NCI-H460 (cell line): ENCODE measurements around the gene CLCN6. TPM values are rescaled to one million over a fixed set of nuclear protein-coding genes. Genes with fewer than 3 reads are reported as not detected.

Experiments used
- DNase-seq: peaks from one replicate; pipeline ENCODE4 v3.0.0-alpha.2; 2016; ENCODE audit warnings: low read depth; ENCODE audit errors: extremely low read depth
- total RNA-seq: library from RNA; depleted of rRNA; stranded (reverse); fragments of >200 nt; shearing (Covaris generic); gene quantifications from 2 replicates; pipeline ENCODE4 v1.2.3, GENCODE V29; 2014

CLCN6 gene
- total RNA-seq, 1 experiment from 2014 or later, result 6.5 TPM

DNA sequence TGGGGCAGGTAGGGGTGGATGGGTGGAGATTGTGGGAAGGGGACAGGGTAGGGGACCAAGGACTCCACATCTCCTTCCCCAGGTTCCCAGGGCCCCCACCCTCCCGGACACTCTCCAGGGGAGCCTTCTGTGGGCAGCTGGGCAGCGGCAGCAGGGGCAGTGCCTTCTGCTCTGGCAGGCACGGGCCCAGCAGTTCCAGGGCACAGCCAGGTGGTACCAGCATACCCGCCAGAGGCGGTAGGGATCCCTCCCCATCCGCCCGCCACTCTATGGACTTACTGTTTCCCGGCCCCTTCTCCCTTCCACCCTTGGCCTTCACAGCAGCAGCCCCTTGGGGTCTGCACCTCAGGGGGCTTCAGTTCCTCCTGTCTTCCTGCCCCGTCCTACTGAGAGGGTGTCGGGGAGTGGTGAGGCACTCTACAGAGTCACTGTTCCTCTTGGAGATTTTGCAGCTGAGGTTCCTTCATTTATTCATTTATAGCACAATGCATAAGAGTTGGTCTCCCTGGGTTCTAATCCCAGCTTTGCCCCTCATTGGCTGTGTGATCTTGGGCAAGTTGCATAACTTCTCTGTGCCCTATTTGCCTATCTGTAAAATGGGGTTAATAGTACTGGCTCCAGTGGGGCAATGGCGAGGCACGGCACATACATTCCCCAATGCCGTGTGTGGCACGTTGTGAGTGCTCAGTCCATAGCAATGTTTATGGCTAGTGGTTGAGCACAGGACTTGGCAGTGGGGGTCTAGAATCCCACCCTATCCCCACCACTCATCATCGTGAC, 27.0 kb upstream of the CLCN6 start:
- no peak for DNase-seq

DNA sequence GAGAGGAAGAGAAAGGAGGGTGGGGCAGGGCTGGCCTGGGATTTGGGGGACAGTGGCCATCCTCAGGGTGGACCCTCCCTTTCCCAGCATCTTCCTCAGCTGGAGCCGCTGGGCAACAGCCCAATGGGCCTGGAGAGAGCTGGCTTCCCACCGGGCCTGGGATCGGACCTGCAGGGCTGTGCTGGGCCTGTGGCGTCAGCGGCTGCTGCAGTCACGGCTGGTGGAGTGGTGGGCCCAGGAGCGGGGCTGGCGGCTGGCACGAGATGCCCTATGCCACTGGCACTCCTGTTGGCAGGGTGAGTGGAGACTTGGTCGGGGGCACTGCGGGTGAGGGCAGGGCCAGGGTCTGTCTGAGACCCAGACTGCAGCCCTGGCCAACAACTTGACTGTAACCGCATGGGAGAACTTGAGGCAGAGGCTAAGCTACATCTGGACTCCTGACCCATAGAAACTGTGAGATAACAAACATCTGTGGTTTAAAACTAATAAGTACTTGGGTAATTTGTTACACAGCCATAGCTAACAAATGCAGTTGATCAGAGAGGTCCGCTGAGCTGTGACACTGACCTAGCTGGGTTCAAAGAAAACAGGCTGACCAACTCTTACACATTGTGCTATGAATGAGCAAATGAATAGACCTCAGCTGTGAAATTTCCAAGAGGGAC, 26.1 kb upstream of the CLCN6 start:
- DNase-seq, result no peak

DNA sequence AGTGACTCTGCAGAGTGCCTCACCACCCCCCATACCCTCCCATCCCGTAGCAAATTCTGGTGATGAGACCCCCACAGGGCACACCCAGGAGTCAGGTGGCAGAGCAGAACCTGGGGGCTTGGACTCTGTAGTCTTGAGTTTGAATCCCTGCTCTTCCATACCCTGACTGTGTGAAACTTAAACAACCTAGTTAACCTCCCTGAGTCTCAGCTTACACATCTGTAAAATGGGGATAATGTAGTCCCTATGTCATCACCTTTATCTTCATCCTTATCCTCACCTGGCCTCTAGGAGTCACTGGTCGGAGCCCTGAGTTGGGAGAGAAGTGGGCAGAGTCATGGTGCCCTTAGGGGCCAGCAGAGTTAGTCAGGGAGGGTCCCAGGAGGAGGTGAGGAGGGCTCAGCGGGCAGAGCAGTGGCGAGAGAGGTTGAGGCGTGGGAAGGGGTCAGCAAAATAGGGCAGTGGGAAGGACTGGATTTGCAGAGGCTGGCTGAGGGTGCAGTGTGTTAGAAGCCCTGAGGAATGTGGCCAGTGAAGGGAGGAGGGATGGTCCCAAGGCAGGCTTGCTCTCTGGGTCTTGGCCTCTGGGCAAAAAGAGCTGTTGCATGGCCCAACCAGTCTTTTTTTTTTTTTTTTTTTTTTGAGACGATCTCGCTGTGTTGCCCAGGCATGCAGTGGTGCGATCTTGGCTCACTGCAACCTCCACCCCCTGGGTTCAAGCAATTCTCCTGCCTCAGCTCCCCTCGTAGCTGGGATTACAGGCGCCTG, 25.4 kb upstream of the CLCN6 start:
- DNase-seq, result no peak

DNA sequence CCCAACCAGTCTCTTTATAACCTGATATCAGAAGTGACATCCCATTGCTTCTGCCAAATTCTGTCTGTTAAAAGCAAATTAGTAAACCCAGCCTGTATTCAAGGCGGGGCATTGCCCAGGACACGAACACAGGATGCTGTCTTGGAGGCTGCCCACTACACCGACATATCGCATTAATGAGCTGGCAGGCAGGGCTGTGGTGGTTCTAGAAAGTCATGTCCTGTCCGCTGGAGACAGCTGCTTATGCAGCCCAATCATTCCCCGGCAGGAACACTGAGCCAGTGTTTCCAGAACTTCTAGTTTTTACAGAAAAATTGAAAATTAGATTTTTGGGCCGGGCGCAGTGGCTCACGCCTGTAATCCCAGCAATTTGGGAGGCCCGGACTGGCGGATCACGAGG, 24.7 kb upstream of the CLCN6 start:
- no peak for DNase-seq

DNA sequence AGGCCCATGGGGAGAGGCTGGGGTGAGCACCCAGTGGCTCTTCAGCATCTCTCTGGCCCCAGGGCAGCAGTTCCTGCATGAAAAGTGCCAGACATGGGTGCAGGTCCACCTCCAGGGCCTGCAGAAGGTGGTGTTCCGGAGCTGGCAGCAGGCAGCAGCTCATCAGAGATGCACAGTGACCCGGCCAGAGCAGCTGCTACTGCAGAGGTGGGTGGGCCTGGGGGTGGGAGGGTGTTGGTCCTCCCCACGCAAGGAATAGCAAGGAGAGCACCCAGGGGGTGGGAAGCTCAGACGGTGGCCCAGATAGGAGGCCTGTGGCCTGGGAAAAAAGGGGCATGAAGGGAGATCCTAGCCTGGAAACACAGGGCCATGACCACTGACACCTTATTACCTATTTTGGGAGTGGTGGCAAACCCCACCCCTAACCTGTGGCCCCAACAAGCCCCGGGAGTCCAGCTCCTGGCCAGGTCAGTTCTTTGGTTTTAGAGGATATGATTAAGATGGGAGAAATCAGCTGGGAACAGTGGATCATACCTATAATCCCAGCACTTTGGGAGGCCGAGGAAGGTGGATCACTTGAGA, 23.8 kb upstream of the CLCN6 start:
- DNase-seq, result no peak

DNA sequence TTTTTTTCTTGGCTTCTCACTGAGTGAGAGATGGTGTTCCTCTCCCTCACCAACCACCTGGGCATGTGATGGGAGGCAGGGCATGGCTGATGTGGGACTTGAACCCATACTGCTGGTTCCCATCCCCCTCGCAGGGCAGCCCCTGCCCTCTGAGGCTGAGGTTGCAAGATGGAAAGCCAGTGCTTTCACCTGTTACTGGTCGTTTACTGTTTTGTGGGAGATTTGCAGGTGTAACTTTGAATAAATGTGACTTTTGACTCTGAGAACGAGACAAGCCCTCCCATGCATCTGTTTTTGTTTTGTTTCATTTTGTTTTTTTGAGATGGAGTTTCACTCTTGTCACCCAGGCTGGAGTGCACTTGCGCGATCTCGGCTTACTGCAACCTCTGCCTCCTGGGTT, 22.4 kb upstream of the CLCN6 start:
- DNase-seq, result no peak

DNA sequence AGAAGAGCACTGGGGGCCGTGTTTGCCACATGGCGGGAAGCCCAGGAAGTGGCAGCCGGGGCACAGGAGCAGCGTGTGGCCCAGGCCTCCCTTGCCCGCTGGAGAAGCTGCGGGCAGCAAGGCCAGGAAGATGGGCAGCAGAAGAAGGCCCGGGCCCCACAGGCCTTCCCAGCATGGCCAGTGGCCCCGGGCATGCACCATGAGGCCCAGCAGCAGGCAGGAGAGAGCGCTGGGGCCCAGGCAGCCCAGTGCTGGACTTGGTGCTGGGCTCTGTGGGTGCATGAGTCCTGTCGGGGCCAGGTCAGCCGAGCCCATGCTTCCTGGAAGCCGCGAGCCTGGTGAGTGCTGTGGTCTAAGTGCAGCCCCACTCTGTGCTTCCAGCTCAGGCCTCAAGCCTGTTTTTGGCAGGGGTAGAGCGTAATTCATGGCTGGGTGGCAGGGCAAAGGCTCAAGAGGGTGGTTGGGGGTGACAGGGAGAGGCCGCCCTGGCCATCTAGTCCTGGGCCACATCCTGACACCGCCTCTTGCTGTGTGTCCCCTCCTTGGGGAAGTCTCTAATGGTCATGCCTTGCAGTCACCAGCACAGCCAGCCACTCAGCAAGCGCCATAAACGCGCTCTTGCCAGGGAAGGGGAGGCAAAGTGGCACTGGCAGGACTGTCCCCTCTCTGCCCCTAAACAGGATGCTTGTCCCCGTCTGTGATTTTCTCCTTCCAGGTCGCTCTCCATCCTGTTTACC, 21.6 kb upstream of the CLCN6 start:
- DNase-seq, result no peak

DNA sequence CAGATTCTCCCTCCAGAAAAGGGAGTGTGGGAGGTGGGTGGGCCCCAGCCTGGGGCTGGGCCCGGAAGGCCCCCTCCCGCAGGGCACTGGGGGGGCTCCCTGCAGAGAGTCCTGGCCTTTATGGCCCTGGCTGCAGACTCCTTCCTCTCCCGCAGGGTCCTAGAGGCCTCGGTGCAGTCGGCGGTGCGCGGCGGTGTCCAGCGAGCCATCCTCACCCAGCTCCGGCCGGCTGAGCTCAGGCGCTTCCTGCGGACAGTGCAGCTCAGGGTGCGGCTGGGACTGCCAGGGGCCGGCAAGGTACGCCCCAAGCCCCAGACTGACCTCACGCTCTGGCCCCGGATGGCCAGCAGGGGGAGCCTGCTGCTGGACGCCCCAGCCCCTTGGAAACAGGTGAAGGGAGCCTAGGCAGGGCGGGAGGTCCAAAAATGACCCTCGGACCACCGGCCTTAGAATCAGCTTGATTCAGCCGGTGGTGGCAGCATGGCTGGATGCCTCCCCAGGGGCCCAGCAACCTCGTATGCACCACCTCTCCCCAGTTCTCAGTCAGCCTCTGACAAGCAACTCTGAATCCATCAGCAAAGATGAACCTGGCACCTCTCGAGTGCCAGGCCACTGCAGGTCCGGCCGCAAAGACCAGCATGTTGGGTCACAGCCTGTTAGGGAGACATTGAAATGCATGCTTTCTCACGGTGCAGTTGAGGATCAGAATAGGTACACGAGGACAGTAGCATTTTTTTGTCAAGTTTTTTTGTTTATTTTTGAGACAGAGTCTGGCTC, 20.8 kb upstream of the CLCN6 start:
- peak; percentile 43 for DNase-seq

DNA sequence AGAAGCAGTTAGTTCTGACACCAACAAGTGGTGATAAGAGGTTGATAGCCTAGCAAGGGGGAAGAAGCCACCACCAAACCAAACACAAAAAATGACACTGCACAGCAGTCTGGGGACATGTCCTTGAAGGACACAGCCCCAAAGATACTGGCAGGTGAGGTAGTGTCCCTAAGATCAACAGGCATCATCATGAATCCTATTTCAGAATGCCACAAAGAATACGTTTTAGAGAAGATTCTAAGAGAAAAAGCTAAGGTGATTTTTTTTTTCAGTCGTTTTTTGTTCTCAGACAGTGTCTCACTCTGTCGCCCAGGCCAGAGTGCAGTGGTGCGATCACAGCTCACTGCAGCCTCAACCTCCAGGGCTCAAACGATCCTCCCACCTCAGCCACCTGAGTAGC, 19.8 kb upstream of the CLCN6 start:
- DNase-seq, result no peak

DNA sequence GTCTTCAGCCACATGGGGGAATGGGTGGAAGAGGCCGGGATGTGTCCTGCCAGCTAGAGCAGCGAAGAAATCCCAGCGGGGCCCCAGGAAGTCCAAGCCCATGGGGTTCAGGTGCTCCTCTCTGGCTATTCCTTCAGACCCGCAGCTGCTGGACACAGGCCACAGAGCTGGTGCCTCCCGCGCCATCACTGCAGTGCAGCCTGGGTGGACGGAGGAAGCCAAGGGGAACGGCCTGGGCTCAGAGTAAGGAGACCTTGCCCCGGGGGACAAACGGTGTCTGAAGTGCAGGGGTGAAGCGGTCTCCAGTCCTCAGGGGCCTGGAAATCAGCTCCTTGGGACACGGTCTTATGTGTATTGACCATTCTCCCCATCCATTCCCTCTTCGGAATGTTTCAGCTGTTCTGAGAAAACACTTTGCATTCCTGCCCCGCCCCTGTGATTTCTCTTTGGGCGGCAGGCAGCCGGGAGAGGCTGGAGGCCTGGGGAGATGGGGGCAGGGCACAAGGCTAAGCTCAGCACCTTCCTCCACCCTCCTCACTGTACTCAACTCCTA, 18.7 kb upstream of the CLCN6 start:
- DNase-seq, result no peak

DNA sequence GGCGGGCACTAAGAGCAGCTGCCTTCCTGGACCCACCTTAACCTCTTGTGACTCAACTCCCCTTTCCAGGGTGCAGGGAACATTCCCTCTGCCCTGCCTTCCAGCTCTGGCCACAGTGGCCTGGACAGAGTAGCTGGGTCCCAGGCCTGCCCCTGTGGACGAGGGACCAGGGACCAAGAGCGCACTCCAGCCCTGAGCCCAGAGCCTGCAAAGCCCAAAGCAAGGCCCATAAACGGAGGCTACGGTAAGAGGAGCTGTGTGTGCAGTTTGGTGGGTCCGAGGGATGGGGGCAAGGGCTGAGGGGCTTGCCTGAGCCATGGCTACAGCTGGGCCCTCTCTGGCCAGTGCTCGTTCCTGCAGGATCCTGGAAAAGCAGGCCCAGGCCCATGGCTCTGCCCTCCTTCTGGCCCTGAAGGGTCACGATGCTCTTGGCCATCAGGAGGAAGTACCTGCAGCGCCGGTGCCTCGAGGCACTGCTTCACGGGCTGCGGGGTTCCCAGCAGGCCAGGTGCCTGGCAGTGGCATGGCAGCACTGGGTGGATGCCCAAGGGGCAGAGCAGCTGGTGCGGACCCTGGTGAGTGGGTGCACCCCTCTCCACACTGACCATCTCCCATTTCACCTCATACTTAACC, 18.1 kb upstream of the CLCN6 start:
- no peak for DNase-seq

DNA sequence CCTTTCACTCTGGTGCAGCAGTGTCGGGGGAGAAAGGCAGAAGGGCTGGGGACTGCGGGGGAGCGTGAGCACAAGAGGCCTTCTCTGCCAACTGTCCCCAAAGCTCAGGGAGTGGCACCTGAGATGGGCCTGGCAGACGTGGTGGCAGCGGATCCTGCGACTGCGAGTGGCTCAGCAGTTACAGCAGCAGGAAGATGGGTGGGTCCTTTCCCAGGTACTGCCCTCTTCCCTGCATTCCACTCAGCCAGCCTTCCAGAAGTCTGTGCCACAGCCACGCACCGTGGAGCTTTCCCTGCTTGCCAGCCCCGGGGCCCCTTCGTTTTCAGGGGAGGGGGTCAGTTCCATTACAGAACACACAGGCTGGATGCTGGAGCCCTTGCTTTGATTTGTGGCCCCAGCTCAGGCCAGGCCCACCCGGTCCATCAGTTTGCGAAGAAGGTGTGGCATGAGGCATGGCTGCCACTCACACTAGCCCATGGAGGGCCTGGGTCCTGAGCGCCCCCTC, 17.4 kb upstream of the CLCN6 start:
- no peak for DNase-seq

DNA sequence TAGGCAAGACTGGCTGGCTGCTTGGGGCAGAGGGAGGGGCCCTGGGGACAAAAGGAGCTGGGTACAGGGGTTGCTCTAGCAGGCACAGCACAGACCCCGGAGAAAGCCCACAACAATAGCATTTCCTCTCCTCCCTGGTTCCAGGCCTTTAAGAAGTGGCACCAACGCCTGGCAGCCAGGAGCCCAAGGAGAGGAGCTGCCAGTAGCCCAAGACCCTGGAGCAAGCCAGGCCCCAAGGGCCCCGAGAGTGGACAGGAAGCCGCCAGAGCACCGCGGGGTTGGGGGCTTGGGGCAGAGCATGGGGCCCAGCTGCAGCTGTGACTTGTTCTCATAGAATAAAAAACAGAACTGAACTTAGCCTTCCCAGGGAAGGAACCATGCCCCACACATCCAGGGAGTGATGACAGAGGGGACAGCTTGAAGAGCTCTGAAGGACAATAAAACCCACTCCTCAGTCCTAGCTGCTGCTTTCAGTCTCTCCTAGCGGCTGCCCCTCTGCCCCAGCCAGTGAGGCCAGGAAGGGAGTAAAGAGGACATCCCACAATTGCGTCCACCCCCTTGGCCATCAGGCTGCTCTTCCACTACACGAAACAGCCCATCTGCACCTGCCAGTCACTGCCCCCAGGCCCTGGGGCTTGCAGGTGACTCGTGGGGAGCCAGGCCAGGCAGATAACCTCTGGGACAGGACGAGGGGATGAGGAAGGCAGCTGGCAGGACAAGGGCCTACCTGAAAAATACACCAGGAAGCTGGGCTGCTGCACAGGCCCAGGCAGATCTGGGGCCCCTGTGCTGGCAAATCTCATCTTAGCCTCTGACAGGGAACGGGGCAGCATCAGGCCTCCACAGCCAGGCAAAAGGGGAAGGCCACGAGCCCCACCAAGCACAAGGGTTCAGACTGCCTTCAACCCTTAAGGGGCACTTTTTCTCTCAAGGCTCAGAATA, 16.6 kb upstream of the CLCN6 start:
- no peak for DNase-seq

DNA sequence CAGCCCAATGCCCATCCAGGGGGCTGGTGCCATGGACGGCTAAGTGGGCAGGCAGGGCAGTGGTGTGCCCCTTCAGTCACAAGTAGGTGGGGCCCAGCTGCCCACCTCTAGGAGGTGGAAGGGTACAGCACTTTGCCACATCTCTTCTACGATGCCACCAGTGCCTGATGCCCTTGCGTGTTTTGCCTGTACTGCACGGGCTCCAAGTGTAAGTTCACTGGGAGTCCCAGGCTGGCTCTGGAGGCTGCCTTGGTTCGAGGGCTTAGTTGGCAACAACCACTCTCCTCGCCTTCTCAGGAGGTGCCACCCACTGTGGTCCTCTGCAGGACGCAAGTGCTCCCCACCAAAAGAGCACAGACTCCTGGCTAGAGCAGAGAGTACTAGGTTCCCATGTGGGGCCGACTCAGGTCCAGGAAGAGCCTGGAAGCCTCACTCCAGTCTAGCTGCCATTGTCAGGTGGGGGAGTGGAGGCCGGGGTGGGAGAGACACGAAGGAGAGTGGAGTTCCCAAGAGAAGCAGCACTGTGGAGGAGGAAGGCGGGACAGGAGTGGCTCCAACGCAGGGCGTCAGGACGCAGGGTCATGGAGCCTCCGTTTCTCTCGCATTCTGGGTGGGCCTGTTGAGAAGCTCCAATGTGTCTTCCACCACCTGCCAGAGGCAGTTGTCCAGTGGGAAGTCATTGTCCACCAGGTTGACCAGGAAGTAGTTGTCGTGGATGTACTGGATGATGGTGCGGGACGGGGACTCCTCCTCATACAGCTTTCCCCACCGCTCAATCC, 15.7 kb upstream of the CLCN6 start:
- no peak for DNase-seq

DNA sequence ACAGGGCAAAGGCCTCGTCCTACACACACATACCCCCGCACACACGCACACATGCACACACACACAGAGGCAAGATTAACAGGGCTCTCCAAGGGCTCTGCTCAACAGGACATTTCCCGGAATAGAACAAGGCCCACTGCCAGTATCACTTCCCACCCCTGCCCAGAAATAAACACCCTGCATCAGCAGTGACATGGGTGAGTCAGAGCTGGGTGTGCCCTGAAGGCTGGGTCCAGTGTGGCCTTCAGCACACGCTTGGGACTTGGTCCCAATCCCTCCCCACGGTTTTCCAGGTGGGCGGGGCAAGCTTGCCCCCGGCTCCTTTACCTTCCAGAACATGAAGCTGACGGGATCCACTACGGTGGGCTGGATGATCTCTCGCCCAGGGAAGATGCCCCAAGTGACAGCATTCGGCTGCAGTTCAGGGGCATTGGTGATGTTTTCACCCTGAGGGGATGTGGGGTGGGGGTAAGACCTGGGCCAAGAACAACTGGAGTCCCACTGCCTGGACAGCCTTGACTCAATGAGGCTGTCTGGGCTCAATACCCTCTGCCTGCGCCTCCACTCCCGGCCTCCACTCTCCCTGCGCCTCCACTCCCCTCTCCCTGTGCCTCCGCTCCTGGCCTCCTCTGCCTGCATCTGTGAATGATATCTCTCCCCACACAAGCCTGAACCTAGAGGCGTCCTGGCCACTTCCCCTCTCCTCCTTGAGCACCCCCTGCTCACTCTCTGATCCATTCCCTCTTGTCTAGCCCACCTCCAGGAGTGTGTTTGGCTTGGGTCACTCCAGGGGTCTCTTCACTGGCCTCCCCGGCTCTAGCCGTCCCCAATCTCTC, 14.9 kb upstream of the CLCN6 start:
- DNase-seq, result peak; percentile 73

DNA sequence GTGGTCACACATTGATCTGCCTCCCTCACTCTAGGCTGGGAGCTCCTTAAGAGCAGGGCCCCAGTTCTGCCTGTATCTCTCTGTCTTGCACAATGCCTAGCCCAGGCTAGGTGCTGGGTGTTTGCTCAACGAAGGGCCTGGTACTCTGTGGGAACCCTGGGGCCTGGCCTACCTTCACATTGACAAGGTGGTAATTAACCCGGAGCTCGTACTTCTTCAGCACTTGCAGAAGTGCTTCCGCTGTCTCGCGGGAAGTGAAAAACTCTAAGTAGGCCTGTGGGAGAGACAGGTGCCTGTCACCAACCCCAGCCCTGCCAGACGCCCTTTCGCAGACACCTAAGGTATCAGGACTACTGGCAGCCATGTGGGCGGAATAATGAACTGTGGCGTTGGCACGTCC, 13.9 kb upstream of the CLCN6 start:
- no peak for DNase-seq
